GM19099 (cell line): Measurements from ENCODE around the gene PACS1.

ENCODE experiments used
- POLR2A ChIP-seq: IDR thresholded peaks from 3 replicates; pipeline ENCODE4 v1.6.1; 2011; ENCODE audit warnings: low read depth; ENCODE audit not compliant: insufficient read length; ENCODE audit errors: extremely low read depth

The PACS1 gene

DNA sequence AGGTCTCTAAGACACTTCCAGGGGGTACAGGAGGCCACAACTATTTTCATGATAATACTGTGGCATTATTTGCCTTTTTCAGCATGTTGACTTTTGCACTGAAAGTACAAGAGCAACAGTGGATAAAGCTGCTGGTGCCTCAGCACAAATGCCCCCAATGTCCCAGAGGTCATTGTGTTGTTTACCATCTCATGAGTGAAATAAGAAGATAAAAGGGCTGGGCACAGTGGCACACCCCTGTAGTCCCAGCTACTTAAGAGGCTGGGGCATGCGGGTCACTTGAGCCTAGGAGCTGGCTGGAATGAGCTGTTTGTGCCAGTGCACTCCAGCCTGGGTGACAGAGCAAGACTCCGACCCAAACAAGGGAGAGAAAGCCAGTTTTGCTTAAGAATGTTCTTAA lies 125.8 kb downstream of the PACS1 start:
- no peak for TF ChIP-seq POLR2A

- TF ChIP-seq POLR2A: no peak
These were observed 133.8 kb downstream of the PACS1 start for GRCh38 chr11:66203847-66204246.

DNA sequence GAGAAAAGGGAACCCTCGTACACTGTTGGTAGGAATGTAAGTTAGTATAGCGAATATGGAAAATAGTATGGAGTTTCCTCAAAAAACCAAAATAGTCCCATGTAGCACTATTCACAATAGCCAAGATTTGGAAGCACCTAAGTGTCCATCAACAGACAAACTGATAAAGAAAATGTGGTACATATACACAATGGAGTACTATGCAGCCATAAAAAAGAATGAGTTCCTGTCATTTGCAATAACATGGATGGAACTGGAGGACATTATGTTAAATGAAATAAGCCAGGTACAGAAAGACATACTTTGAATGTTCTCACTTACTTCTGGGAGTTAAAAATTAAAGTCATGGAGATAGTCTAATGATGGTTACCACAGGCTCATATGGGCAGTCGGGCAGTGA lies 134.3 kb downstream of the PACS1 start:
- TF ChIP-seq POLR2A: no peak

GRCh38 chr11:66207816-66208215 lies 137.7 kb downstream of the PACS1 start:
- TF ChIP-seq POLR2A: no peak

- TF ChIP-seq POLR2A: no peak
These were observed 141.0 kb downstream of the PACS1 start for GRCh38 chr11:66211100-66211499.

DNA sequence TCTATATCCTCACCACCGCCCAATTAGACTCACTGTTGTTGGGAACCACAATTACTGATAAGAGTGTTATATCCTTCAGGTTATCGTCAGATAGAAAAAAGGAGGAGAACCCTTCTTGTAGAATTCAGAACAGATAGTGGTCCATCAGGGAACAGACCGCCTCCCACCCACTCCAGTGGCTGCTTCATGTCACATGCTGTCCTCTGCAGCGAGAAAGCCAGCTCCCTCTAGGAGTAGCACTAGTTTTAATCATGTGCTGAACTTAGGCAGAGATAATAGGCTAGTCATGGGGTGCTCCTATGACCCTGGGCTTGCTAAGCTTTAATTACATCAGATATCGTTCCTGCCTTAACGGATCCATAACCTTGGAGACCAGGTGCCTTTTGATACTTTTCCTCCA lies 146.8 kb downstream of the PACS1 start:
- no peak for TF ChIP-seq POLR2A

DNA sequence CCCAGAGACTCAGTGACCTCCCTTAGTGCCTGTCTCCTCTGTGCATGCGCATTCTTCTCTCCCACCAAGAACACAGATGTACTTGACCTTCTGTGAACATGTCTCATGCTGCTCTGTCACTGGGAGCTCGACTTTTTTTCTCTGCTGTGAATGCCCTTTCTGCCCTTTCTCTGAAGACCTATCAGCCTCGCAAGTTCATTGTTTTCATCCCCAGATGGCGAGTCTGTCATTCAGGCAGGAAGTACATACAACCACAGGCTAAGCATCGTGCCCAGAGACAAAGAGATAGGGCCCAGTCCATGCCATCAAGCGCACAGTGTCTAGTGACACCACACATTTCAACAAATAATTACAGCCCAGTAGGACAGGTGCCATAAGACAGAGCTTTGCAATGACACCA lies 148.0 kb downstream of the PACS1 start:
- no peak for TF ChIP-seq POLR2A

DNA sequence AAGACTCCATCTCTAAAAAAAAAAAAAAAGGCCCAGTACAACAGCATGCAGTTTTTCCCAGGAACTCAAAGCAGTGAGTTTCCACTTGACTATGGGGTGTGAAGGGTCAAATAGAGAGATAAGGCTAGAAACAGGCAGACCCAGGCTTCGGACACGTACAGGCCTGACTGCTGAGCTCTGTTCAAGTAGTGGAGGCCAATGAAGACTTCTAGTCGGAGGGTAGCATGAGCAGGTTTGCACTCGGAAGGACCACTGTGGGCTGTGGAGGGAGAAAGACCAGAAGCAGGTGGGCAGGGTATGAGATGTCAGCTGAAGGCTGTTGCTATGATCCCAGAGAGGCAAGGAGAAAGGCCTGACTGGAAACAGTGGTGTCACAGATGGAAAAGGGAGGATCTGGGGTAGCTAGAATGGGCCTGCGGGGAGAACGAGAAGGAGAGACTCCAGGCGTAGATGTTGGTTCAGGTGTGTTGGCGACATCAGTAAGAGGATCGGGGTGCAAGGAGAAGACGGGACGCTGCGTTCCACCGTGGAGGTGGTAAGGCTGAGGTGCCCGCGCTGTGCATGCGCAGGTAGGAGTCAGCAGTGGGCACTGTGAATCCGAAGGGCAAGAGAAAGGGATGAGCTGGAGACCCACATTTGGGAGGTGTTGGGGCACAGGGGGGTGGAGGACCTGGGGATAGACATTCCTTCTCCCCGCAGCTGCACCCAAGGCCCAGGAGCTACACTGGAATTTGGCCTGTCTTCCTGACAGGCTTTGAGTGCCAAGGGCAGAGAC lies 149.0 kb downstream of the PACS1 start:
- no peak for TF ChIP-seq POLR2A

- TF ChIP-seq POLR2A: no peak
These were observed 149.9 kb downstream of the PACS1 start for GRCh38 chr11:66219846-66220565.

- no peak for TF ChIP-seq POLR2A
These were observed 150.5 kb downstream of the PACS1 start for GRCh38 chr11:66220566-66220935.

GRCh38 chr11:66221012-66221411 lies 150.9 kb downstream of the PACS1 start:
- TF ChIP-seq POLR2A: no peak

DNA sequence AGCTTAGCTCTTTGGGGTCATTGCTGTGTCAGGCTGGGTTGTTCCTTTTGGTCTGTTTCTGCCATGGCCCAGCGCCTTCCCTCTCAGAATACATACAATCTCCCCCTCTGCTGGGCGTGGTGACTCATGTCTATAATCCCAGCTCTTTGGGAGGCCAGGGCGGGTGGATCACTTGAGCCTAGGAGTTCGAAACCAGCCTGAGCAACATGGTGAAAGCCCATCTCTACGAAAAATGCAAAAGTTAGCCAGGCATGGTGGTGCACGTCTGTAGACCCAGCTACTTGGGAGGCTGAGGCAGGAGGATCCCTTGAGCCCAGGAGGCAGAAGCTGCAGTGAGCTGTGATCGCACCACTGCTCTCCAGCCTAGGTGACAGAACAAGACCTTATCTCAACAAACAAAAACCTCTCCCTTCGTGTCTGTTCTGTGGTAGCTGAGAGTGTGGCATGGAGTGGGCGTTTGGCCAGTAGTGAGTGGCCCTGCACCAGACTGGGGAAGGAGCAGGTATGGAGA lies 151.7 kb downstream of the PACS1 start:
- no peak for TF ChIP-seq POLR2A

- peak; percentile 41 for TF ChIP-seq POLR2A
These were observed 152.5 kb downstream of the PACS1 start for GRCh38 chr11:66222358-66223149.

DNA sequence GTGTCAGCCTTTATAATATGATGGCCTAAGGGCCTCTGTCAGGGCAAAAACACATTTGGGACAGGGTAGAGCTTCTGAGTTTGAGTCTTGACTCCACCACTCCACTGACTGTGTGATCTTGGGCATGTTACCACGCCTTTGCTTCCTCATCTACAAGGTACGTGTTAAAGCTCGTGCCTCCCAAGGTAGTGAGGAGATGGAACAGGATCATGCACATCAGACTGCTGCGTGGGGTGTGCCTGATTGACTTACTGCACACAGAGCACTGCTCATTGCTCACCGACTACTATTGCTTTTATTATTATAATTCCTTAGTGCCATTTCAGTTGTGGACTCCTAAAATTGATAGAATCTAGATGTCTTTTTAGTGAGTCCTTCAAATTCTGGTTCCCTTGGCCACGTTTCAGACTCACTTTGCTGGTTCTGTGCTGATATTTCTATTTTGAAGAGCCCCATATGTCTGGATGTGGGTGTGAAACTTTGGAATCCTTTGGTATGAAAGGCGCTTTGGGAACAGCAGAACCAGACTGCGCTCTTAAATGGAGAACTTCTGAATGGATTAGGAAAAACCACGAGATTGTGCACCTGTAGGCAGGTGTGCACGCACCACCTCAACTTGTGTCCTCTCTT lies 154.3 kb downstream of the PACS1 start:
- TF ChIP-seq POLR2A: no peak

DNA sequence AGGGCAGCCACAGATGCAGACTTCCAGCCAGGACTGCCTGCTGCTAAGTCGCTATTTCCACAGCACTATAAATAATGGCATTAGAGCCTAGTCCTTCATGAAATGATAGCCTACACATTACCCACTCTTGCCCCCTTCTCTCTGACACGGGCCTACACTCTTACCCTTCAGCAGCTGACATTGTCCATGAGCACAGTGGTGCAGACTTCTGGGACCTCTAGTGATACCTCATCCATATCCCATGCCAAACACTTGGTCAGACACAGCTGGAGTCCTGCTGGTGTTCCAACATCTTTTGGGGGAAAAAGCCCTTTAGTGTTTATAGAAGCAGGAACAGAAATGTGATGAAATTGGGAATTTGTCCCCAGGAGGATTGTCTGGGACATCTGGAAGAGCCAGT lies 155.0 kb downstream of the PACS1 start:
- TF ChIP-seq POLR2A: no peak

DNA sequence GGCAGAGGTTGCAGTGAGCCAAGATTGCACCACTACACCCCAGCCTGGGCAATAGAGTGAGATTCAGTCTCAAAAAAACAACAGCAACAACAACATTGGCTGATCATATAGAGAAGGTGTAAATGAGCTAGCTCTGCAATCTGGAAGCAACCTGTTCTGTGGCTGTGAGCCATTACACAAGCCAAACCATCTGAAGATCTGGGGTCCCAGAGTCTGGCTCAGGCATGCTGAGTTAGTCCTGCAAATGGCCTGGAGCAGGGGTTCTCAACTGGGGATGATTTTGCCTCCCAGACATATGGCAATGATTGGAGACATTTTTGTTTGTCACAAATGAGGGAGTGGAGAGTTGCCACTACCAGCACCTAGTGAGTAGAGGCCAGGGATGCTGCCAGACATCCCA lies 156.0 kb downstream of the PACS1 start:
- no peak for TF ChIP-seq POLR2A

- no peak for TF ChIP-seq POLR2A
These were observed 157.6 kb downstream of the PACS1 start for GRCh38 chr11:66227700-66228099.
